ENCODE measurements around the gene IST1.
A peak's percentile ranks its signal among the peaks of the same experiment; 100 is the strongest.

The IST1 gene

DNA sequence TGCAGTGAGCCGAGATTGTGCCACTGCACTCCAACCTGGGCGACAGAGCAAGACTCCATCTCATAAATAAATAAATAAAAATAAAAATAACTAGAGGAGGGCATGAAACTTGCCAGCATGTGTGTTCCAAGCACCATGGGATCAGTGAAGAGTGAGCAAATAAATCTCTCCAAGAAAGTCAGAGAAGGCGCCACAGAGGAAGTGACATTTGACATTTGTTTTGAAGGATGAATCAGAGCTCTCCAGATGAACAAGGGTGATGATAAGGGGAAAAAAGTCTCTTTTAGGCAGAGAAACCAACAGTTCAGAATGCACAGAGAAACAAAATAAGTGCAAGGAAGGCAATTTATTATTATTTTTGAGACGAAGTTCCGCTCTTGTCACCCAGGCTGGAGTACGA is 50.3 kb downstream of the IST1 start:
- TF ChIP-seq CTCF (IDR thresholded peaks at IDR 0.05; ENCODE audit: low read depth, low read length, missing control alignments), result no peak
- DNase-seq (ENCODE audit: low read depth), result no peak
- in situ Hi-C loops (cut with HindIII; ENCODE audit: low sequenced_read_pairs), result no loop called here
- H3K4me3 ChIP-seq (ENCODE audit: low read depth, low read length), result no peak overlapping the region

- DNase-seq (ENCODE audit: low read depth), result no peak
- TF ChIP-seq CTCF (IDR thresholded peaks at IDR 0.05; ENCODE audit: low read depth, low read length, missing control alignments), result no peak
- in situ Hi-C loops (cut with HindIII; ENCODE audit: low sequenced_read_pairs), result no loop called here
- no peak overlapping the region for H3K4me3 ChIP-seq (ENCODE audit: low read depth, low read length)
These were observed 57.5 kb downstream of the IST1 start for GRCh38 chr16:71952825-71953224.

GRCh38 chr16:71954180-71954579 is 58.8 kb downstream of the IST1 start:
- H3K4me3 ChIP-seq (ENCODE audit: low read depth, low read length), result no peak overlapping the region
- TF ChIP-seq CTCF (IDR thresholded peaks at IDR 0.05; ENCODE audit: low read depth, low read length, missing control alignments), result no peak
- in situ Hi-C loops (cut with HindIII; ENCODE audit: low sequenced_read_pairs), result no loop called here
- DNase-seq (ENCODE audit: low read depth), result no peak

DNA sequence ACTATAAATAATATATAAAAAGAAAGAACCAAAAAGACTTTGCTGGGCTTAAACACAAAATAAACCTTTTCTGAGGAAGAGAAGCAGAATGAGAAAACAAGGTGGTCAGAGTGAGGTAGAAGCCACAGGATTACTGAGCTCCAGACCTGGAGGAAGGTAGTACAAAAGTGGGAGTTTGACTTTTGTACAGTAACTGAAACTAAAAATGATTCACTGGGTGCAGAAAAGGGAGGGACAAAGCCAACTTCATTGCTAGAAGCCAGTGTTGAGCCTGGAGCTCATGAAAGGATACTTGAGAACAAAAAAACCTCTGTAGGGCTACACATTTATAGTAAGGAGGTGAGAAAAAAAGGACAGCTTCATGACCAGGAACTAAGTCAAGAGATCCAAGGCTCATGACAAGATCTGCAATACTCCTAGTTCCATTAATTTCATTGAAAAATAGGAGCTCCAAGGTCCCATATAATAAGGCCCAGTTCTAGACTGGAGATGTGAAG is 59.4 kb downstream of the IST1 start:
- DNase-seq (ENCODE audit: low read depth), result no peak
- H3K4me3 ChIP-seq (ENCODE audit: low read depth, low read length), result no peak overlapping the region
- in situ Hi-C loops (cut with HindIII; ENCODE audit: low sequenced_read_pairs), result no loop called here
- TF ChIP-seq CTCF (IDR thresholded peaks at IDR 0.05; ENCODE audit: low read depth, low read length, missing control alignments), result no peak

DNA sequence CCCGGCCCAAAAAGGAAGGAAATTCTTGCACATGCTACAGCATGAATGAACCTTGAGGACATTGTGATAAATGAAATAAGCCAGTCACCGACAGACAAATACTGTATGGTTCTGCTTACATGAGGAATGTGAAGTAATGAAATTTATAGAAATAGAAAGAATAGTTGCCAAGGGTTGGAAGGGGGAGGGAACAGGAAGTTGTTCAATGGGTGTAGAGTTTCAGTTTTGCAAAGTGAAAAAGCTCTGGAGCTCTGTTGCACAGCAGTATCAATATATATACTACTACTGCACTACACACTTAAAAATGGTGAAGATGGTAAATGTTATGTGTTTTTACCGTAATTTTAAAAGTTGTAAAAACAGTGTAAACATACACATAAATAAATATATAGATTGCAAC is 61.2 kb downstream of the IST1 start:
- TF ChIP-seq CTCF (IDR thresholded peaks at IDR 0.05; ENCODE audit: low read depth, low read length, missing control alignments), result no peak
- DNase-seq (ENCODE audit: low read depth), result no peak
- H3K4me3 ChIP-seq (ENCODE audit: low read depth, low read length), result no peak overlapping the region
- in situ Hi-C loops (cut with HindIII; ENCODE audit: low sequenced_read_pairs), result no loop called here

GRCh38 chr16:71961066-71962039 is 66.0 kb downstream of the IST1 start:
- in situ Hi-C loops (cut with HindIII; ENCODE audit: low sequenced_read_pairs), result no loop called here
- no peak overlapping the region for H3K4me3 ChIP-seq (ENCODE audit: low read depth, low read length)
- DNase-seq (ENCODE audit: low read depth), result peak; percentile 75
- TF ChIP-seq CTCF (IDR thresholded peaks at IDR 0.05; ENCODE audit: low read depth, low read length, missing control alignments), result peak; percentile 77
